GM19468 (cell line): ENCODE results near the gene TENM4.
"Not testable (repeated sequence)": the region's sequence is repeated elsewhere in the genome, so short reads cannot be mapped to it uniquely, and the experiment has no call there.

Experiments
- ATAC-seq: cut with Tn5 transposase; IDR thresholded peaks from one replicate; pipeline ENCODE4 v1.9.1; 2021; ENCODE audit warnings: mild to moderate bottlenecking, moderate library complexity, moderate number of reproducible peaks; ENCODE audit not compliant: unreplicated experiment; ENCODE audit errors: extremely low read depth

TENM4 gene

DNA sequence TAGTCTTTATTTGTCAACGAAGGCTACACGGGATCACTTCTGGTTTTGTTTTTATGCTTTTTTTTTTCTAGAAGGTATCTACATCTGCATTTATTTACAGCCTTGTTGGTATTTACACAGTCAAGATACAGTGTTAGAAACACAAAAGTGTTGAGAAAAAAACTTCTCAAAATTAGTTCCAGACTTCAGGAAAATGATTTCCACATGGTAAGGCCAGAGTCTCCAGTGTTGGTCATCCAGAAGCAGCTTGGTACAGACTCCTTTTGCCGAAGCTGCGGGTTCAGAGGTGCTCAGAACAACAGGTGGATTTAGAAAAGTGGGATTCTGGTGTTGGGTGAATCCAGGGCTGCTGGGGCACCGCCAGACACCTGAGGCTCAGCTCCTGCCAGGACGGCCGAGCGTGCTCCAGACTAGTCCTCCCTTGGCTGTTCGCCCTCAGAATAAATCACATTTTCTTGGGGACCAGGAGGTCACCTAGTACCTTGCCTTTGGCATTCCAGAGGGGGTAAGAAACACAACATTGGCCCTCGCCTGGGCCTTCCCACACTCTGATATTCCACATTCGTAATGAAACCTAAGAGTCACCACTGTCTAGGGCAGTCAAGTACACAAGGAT lies 787.4 kb downstream of the TENM4 start:
- no peak for ATAC-seq

GRCh38 chr11:78652843-78653239 lies 788.0 kb downstream of the TENM4 start:
- no peak for ATAC-seq

- ATAC-seq, result no peak
Observed at GRCh38 chr11:78651923-78652842, 788.6 kb downstream of the TENM4 start.

DNA sequence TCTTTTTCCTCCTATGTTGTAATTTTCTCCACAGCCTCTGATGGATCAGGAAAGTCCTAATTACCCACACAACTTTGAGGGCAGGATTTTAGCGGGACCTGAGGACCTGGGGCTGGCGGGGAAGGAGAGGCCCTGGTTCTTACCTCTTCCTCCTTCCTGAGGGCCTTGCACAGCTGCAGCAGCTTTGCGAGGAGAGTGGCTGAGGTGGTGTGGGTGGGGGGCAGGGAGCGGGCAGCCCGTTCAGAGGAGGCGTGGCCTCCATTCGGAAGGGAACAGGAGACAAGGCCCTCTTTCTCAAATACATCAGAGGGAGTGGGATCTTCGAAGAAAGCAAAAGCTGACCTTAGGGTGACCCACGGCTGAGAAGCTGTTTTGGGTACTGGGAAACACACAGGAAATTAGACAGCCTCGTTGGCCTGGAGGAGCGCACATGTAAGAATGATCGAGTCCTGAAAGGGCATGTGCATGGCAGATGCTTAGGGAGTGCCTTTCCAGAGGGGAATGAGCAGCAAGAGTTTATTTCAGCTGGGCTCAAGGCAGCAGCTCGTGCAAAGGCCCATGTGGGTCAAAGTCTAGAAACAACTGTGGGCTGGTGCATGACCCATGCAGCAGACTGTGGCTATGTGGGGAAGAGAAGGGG lies 789.6 kb downstream of the TENM4 start:
- ATAC-seq, result no peak

DNA sequence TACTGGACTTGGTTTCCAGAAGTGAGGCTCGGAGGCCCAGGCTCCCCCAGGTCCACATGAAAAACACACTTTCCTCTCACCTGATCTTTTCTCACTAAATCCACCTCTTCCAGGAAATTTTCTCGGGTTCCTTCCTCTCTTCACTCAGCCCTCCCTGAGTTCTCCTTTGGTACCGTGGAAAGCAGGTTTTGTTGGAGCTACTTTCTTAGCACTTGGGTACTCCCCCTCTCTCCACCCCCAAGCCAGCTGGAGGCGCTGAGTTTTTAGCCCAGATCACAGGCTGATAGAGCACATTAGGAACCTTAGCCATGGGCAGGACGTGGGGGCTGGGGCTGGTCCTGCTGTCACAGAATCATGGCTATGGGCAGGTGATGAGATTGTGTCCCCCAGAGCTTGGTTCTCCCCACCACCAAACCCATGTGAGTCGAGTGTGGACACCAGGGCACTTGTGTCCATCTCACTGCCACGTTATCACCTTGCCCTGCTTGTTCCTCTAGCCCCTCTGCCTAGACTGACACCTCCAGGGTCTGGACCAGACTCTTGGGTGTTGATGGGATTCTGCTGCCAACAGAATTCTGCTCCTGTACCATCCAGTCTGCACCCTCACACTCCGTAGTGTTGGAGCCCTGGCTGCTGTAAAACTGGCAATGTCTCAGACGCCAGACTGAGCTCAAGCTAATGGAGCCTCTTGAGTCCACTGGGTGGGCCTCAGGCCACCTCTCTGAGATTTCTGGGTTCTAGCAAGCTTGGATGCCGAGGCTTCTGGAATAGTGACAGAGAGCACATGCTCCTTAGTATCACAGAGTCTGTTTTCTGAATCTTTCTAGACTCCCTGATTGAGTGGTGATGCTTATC lies 791.2 kb downstream of the TENM4 start:
- ATAC-seq, result no peak

DNA sequence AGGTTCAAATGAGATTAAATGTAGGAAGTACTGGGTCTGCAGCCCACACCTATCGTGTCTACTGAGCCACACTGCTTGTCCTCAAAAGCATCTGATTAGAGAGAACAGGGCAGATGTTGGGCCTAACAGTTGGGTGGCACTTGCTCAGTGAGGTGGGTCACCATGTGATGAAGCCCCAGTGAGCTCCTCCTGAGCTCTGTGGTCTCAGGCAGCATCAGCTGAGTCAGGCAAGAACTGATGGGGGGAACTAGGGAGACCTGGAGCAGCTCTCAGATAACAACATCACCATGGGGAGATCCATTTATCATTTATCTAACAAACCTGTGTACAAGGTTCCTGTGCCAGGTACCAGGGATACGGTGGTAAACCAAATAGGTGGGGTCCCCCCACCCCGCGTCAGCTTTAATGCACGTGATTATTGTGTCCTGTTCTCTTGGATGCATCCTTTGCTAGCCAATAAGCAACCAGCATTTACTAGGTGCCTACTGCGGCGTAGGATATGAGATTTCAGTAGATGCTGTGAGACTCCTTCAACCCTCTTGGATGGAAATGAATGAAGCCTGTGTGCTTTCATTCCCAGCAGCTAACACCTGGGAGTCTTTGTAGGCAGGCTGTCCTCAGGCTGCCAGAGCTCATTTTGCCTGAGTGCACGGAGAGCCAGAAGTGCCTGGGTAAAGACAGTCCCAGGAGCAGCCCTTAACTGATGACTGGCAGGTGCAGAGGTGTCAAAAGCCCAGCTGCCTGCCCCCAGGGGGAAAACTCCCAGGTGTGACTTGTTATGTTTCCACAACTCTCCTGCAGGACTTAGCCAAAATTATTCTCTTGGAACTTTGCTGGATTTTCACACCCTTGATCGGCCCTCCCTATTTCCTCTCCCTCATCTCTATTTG lies 792.6 kb downstream of the TENM4 start:
- no peak for ATAC-seq

GRCh38 chr11:78647266-78647915 lies 793.4 kb downstream of the TENM4 start:
- no peak for ATAC-seq

GRCh38 chr11:78646564-78647185 lies 794.2 kb downstream of the TENM4 start:
- peak; percentile 38 for ATAC-seq

DNA sequence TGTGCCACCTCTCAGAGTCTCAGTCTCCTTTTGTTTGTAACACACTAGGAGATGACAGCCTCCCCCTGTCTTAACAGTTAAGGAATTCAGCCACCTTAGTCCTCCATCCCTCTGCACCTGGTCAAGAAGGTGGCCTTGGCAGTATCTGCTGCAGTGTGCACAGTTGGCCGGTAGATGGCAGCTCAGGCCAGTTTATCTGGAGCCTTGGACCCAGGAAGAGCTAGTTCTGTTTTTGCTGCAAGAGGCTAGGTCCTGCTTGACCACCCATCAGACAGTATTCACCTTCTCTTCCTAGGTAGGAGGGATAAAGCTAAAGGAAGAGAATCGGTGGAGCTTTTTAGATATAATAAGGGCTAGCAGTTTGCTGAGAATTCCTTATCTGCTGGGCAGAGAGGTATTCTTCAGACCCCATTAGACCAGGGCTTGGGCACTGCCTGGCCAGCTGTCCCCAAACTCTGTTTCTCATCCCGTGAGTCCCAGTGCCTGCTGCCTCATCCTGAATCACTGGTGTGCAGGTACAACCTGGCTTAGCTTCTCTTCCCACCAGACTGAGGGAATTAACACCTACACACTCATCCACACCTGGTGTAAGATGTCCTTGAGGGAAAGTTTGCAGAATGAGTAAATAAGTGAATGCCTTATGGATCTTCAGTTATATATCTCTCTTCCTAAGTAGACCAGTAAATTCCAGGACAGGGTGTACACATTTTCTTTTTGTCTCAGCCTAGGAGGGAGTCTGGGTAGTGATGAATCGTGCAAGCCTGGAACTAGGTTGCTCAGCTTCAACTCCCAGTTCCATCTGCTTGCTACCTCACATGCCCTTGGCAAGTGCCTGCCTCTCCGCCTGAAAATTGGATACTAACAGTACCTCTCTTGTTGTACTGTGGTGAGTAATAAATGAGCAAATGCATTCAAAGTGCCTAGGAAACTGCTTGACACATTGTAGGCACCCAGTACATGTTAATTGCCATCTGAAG lies 795.3 kb downstream of the TENM4 start:
- peak; percentile 45 for ATAC-seq

GRCh38 chr11:78643676-78644056 lies 797.2 kb downstream of the TENM4 start:
- no peak for ATAC-seq

- ATAC-seq, result no peak
Observed at GRCh38 chr11:78642979-78643675, 797.7 kb downstream of the TENM4 start.

- no peak for ATAC-seq
Observed at GRCh38 chr11:78641541-78641940, 799.3 kb downstream of the TENM4 start.

DNA sequence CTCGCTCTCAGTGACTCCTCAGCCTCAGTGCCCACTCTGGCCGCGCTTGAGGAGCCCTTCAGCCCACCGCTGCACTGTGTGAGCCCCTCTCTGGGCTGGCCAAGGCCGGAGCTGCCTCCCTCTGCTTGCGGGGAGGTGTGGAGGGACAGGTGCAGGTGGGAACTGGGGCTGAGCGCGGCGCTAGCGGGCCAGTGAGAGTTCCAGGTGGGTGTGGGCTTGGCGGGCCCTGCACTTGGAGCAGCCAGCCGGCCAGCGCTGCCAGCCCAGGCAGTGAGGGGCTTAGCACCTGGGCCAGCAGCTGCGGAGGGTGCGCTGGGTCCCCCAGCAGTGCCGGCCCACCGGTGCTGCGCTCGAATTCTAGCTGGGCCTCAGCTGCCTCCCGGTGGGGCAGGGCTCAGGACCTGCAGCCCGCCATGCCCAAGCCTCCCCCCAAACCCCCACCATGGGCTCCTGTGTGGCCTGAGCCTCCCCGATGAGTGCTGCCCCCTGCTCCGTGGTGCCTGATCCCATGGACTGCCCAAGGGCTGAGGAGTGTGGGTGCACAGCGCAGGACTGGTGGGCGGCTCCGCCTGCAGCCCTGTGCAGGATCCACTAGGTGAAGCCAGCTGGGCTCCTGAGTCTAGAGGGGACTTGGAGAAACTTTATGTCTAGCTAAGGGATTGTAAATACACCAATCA lies 802.0 kb downstream of the TENM4 start:
- no peak for ATAC-seq

GRCh38 chr11:78637527-78637926 lies 803.3 kb downstream of the TENM4 start:
- not testable (repeated sequence) for ATAC-seq

DNA sequence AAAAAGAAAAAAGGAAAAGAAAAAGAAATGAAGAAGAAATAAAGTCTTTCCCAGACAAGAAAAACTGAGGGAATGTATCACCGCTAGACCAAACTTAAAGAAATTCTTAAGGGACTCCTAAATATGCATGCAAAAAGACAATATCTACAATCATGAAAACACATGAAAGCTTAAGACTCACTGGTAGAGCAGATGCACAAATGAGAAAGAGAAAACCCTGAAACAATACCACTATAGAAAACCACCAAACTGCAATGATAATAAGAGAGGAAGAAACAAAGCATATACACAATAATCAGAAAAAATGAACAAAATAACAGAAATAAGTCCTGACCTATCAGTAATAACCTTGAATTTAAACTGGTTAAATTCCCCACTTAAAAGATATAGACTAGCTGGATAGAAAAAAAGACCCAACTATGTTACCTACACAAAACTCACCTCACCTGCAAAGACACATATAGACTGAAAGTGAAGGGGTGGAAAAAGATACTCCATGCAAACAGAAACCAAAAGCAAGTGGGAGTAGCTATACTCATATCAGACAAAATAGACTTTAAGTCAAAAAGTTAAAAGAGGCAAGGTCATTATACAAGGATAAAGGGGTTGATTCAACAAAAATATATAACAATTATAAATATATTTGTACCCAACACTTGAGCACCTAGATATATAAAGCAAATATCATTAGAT lies 804.9 kb downstream of the TENM4 start:
- ATAC-seq, result no peak
